Loucy (cell line): ENCODE results near the gene TSHZ2.

Experiments used
- EZH2phosphoT487 ChIP-seq: fragments of 200-600 bp; IDR thresholded peaks from 2 replicates; pipeline ENCODE4 v1.6.1; 2018; ENCODE audit warnings: antibody characterized with exemption, mild to moderate bottlenecking, moderate library complexity, borderline replicate concordance
- TF ChIP-seq, protein P1 (sequence below): fragments of 200-600 bp; sonication (generic); conservative IDR thresholded peaks from 2 replicates; pipeline ENCODE4 v1.5.1; 2014; ENCODE audit warnings: mild to moderate bottlenecking, antibody characterized with exemption, low read length

DNA sequence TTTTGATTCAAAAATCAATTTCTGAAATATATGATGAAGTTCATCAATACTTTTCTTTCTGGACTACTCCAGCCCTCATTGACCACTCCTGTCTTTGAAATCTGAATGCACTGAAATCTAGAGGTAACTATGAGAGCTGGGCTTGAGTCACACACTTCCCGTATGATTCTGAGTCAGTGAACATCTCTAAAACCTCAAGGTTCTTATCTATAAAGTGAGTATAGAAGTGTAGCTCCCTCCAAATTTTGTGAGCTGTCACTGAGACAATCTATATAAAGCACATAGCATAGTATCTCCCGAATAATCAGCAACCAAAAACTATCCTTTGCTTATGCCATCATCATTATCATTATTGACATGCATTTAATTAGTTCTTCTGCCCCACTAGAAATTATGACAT, 182.4 kb downstream of the TSHZ2 start:
- TF ChIP-seq, protein P1, sequence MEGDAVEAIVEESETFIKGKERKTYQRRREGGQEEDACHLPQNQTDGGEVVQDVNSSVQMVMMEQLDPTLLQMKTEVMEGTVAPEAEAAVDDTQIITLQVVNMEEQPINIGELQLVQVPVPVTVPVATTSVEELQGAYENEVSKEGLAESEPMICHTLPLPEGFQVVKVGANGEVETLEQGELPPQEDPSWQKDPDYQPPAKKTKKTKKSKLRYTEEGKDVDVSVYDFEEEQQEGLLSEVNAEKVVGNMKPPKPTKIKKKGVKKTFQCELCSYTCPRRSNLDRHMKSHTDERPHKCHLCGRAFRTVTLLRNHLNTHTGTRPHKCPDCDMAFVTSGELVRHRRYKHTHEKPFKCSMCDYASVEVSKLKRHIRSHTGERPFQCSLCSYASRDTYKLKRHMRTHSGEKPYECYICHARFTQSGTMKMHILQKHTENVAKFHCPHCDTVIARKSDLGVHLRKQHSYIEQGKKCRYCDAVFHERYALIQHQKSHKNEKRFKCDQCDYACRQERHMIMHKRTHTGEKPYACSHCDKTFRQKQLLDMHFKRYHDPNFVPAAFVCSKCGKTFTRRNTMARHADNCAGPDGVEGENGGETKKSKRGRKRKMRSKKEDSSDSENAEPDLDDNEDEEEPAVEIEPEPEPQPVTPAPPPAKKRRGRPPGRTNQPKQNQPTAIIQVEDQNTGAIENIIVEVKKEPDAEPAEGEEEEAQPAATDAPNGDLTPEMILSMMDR = no peak
- no peak for TF ChIP-seq EZH2phosphoT487
